Hepatic stellate cell (primary cell): ENCODE results near the gene BBX.
"Not testable (repeated sequence)": the region's sequence is repeated elsewhere in the genome, so short reads cannot be mapped to it uniquely, and the experiment has no call there.

Experiments
- DNase-seq: peaks from one replicate; pipeline ENCODE4 v3.0.0; 2011; ENCODE audit warnings: low spot score

BBX gene

DNA sequence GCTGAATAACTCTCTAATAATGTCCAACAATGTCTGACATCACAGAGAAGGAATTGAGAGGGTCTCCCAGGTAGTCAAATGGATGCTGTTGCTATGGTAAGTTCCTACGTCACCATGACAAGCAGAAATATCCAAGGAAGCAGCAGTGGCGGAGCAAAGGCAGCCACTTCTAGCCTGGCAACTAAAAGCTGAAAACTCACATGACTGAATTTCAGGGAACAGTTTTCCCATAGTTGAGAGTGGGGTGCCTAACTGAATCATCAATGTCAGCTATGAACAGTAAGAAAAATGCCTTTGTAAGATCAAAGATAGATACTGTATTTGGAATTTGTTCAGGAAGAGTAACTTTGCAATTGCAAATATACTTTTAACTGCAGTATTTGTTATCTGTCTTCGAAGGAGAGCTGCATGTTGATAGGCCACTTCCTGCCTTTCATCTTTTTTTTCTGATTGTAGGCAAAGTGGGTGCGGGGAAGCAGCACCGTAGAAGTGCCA is 161.7 kb downstream of the BBX start:
- no peak for DNase-seq

- no peak for DNase-seq
These were observed 162.6 kb downstream of the BBX start for GRCh38 chr3:107685383-107685782.

- no peak for DNase-seq
These were observed 164.4 kb downstream of the BBX start for GRCh38 chr3:107687056-107687581.

GRCh38 chr3:107689355-107689754 is 166.6 kb downstream of the BBX start:
- DNase-seq: no peak

- peak; percentile 13 for DNase-seq
These were observed 167.9 kb downstream of the BBX start for GRCh38 chr3:107690522-107691138.

- not testable (repeated sequence) for DNase-seq
These were observed 169.2 kb downstream of the BBX start for GRCh38 chr3:107691984-107692383.

DNA sequence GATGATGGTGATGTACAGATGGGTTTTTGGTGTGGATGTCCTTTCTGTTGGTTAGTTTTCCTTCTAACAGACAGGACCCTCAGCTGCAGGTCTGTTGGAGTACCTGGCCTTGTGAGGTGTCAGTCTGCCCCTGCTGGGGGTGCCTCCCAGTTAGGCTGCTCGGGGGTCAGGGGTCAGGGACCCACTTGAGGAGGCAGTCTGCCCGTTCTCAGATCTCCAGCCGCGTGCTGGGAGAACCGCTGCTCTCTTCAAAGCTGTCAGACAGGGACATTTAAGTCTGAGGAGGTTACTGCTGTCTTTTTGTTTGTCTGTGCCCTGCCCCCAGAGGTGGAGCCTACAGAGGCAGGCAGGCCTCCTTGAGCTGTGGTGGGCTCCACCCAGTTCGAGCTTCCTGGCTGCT is 174.6 kb downstream of the BBX start:
- not testable (repeated sequence) for DNase-seq

- not testable (repeated sequence) for DNase-seq
These were observed 175.1 kb downstream of the BBX start for GRCh38 chr3:107697855-107698254.

DNA sequence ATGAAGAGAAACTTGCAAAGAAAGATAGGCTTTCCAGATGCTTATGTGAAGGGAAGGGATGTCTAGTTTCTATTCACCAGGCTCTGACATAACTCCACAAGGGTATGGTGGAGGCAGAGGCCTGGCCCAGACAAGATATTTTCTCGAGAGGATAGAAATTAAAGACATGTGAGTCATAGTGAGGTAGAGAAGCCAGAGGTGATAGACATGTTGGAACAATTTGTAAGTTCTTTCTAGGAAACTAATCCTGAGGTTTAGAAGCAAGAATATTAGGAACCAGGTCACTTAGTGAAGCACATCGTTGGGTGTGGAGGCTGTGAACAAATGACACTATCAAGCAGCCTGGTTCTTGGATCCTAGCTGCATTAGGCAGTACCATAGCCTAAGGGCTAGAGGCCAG is 176.9 kb downstream of the BBX start:
- DNase-seq: no peak

- no peak for DNase-seq
These were observed 178.5 kb downstream of the BBX start for GRCh38 chr3:107701299-107701698.

DNA sequence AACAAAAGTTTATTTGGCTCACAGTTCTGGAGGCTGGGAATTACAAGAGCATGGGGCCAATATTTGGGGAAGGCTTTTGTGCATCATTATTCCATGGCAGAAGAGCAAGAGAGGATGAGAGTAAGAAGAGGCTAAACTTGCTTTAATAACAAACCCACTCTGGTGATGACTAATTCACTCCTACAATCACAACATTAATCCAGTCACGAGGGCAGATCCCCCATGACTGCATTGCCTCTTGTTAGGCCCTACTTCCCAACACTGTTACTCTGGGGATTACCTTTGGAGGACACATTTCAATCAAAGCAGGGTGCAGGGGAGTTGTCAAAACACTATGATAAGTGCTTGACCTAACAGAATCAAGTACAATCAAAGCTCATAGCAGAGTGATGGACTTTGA is 181.7 kb downstream of the BBX start:
- peak; percentile 21 for DNase-seq

DNA sequence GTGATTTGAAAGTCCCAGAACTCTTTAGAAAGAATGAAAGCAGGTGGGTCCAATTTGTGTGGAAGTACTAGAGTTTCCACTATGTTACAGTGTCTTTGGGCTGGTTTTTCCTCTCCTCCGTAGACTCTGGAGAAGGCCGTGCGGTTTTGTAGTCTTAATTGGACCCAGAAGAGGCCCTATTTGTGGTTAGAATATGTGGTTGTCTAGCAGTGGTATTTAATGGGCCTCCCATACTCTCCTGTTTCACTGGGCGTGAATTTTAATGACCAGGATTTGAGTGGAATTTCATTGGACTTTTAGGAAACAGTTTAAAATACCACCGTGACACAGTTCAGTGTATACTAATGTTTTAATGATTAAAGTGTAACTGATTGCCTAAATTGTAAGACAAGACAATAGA is 182.3 kb downstream of the BBX start:
- DNase-seq: no peak

GRCh38 chr3:107710851-107711250 is 188.1 kb downstream of the BBX start:
- no peak for DNase-seq

DNA sequence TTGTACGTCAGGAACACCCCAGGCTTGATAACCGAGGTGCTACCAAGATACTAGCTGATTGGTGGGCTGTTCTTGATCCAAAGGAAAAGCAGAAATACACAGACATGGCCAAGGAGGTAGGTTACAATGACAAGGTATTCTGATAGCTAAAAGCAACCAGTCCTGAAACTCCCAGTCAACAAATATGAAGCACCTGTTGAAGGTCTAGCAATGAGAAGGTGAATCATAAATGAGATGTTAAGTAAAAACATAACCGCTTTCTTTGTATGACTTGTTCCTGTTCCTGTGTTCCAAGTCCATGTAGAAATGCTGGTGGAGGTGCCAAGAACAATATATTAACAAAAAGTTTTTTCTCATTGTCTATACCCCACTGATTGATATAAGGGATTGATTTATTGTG is 194.0 kb downstream of the BBX start:
- DNase-seq: no peak

- DNase-seq: no peak
These were observed 195.8 kb downstream of the BBX start for GRCh38 chr3:107718547-107718946.

DNA sequence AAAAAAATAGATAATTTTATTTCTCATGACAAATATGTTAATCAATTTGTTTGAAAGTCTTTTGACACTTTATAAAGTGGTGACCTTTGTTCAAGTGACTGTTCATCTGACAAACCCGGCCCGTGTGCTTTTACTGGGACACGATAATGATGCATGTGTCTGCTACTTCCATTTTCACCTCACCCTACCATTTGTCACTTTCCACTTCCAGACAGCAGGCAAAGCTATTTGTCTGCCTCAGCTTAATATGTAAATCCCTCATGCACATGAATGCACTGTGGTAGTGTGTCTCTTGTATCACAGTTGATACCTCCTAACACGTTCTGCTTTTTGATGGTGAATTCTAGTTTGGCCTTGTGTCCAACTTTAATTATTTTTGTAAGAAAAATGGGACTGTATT is 204.3 kb downstream of the BBX start:
- no peak for DNase-seq

GRCh38 chr3:107729686-107730085 is 206.9 kb downstream of the BBX start:
- DNase-seq: no peak

DNA sequence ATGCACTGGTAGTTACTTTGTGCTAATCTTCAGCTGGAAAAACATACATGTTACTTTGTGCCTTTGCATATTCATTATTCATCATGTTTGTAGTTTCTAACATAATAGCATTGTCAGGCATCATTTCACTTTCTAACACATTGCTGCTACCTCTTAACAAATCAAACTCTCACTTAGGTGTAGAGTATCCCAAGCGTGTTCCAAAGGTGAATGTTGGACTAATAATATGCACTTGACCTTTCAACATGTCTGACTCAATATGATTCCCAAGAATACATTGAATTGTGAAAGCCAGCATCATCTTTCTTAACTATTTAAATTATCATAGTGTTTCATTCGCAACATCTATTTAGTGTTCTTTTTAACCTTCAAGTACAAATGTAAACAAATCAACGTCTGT is 211.6 kb downstream of the BBX start:
- no peak for DNase-seq

- DNase-seq: no peak
These were observed 215.2 kb downstream of the BBX start for GRCh38 chr3:107737914-107738313.

DNA sequence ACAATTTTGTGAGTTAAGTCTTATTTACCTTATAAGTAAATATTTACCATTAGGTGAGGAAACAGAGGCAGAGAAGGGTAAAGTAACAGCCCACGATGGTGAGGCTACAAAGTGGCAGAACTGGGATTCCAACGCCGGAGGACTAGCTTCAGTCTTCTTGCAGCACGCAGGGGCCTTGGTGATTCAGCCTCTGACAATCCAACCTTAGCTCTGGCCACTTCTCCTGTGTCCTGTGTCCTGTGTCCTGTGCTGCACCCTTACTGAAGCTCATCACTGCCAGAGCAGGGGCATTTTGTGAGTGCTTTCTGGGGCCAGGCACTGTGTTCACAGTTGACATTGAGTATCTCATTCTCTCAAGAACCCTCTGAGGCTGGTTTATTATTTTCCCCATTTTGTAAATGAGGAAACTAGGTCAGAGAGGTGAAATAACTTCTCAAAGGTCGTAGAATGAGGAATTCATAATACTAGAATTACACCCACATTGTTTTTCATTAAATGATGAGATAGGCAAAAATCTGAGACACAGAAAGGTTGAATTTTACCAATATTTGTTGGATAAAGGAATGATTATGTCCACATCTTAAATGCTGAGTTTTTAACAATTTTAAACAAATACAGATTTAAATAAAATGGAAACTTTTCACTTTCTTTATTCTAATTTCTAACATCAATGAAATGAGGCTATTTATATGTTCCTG is 215.9 kb downstream of the BBX start:
- no peak for DNase-seq

- DNase-seq: no peak
These were observed 216.5 kb downstream of the BBX start for GRCh38 chr3:107739227-107739626.

DNA sequence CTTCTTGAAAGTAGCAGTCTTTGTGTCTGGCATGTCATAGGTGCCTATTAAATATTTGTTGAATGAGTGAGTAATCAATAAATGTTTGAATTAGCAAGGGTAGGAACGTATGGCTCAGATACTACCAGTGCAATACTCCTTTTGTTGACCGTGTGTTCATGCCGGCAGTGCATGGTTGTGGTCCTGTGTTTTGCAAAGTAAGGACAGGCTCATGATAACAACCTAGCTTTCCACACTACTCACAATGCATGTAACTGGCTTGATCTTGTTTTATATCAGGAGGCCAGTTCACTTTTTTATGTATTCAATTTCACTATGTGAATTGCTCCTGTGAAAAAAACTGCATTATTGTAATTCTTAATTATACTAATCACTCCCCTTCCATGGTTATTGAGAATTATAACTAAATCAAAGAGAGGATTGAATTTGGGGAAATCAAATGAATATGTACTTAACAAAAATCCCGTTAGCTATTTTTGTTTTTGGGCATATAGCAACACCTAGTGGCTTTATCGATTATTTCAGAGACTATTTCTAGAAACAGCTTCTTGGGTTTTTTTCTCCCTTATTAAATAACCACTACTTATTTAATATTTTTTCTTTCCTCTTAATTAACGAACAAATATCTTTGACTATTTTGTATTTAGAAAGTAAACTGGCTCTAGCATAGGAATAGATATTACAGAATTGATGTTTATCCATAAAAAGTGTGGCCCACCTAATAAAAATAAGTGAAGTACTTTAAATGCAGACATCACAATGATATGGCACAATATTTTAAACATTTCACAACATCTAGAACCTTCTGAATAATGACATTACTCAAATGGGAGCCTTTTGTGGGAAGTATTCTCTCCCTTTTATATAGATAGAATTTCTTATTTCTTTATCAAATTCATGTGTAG is 218.5 kb downstream of the BBX start:
- DNase-seq: no peak

GRCh38 chr3:107745354-107745753 is 222.6 kb downstream of the BBX start:
- no peak for DNase-seq
